ENCODE data around the gene FBXO10. TPM values are rescaled to one million over a fixed set of nuclear protein-coding genes. Genes with fewer than 3 reads are reported as not detected.

FBXO10 gene
- total RNA-seq, 4 donors from 2014 or later: 5.1 to 10.5 (median 7.2) TPM

DNA sequence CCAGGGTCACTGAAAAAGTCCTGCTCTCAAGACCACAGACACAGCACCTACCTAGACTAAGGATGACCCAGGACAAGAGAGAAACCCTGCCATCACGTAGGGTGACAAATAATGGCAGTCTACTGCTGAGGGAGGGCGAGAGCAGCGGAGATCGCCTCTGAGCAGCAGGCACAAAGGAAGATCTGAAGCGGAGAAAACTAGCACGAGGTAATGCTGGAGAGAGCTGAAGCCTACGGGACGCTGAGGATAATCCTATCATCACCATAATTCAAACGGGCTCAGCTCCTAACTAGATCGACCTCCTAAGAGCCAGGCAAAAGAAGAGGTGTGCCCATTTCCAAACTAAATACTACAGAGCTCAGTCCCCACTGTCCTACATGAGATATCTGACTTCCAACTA, 41.3 kb downstream of the FBXO10 start:
- Histone ChIP-seq H3K36me3 (peaks cover 0 to 78% of the 10 kb centered on the region in 2 donors), H3K4me3 (no peak overlapping the region), H3K4me1 (no peaks in the 10 kb centered on the region), H3K27ac (no peak overlapping the region), H3K27me3 (no peaks in the 10 kb centered on the region), H3K9me3 (no peaks in the 10 kb centered on the region)
- TF ChIP-seq CTCF (IDR thresholded peaks at IDR 0.05) (no peak), EP300 (IDR thresholded peaks at IDR 0.05) (no peak), POLR2A (IDR thresholded peaks at IDR 0.05) (no peak), POLR2AphosphoS5 (IDR thresholded peaks at IDR 0.05) (no peak)
- 70 to 75% methylated on average over 7 to 10 of the region's 10 CpGs for WGBS, 2 donors (ENCODE audit: low coverage in 1 of 2)
- ATAC-seq: no peak

GRCh38 chr9:37534412-37534811, 41.8 kb downstream of the FBXO10 start:
- no peaks in the 10 kb centered on the region for H3K4me1 ChIP-seq
- no peaks in the 10 kb centered on the region for H3K9me3 ChIP-seq
- no peak overlapping the region for H3K4me3 ChIP-seq
- ATAC-seq: no peak
- H3K36me3 ChIP-seq: peaks cover 0 to 78% of the 10 kb centered on the region in 2 donors
- WGBS, 2 donors (ENCODE audit: low coverage in 1 of 2): 70 to 86% methylated on average over 2 to 6 of the region's 7 CpGs
- TF ChIP-seq EP300 (IDR thresholded peaks at IDR 0.05) (no peak), POLR2A (IDR thresholded peaks at IDR 0.05) (no peak), POLR2AphosphoS5 (IDR thresholded peaks at IDR 0.05) (no peak), CTCF (IDR thresholded peaks at IDR 0.05) (no peak)
- no peaks in the 10 kb centered on the region for H3K27me3 ChIP-seq
- H3K27ac ChIP-seq: no peak overlapping the region

- Histone ChIP-seq H3K36me3 (peaks cover 0 to 79% of the 10 kb centered on the region in 2 donors), H3K4me3 (no peak overlapping the region), H3K27ac (no peak overlapping the region), H3K27me3 (no peaks in the 10 kb centered on the region), H3K9me3 (no peaks in the 10 kb centered on the region), H3K4me1 (no peaks in the 10 kb centered on the region)
- ATAC-seq: no peak
- 89 to 93% methylated on average over 8 to 13 of the region's 13 CpGs for WGBS, 2 donors (ENCODE audit: low coverage in 1 of 2)
- TF ChIP-seq POLR2AphosphoS5 (IDR thresholded peaks at IDR 0.05) (no peak), EP300 (IDR thresholded peaks at IDR 0.05) (no peak), POLR2A (IDR thresholded peaks at IDR 0.05) (no peak), CTCF (IDR thresholded peaks at IDR 0.05) (no peak)
Observed at GRCh38 chr9:37531699-37532098, 44.5 kb downstream of the FBXO10 start.

GRCh38 chr9:37528652-37529471, 47.3 kb downstream of the FBXO10 start:
- H3K4me1 ChIP-seq: no peaks in the 10 kb centered on the region
- no peak for ATAC-seq
- H3K4me3 ChIP-seq: no peak overlapping the region
- peaks cover 0 to 80% of the 10 kb centered on the region in 2 donors for H3K36me3 ChIP-seq
- 66 to 100% methylated on average over 4 to 9 of the region's 18 CpGs for WGBS, 2 donors (ENCODE audit: low coverage in 1 of 2)
- no peaks in the 10 kb centered on the region for H3K9me3 ChIP-seq
- TF ChIP-seq POLR2A (IDR thresholded peaks at IDR 0.05) (no peak), EP300 (IDR thresholded peaks at IDR 0.05) (no peak), CTCF (IDR thresholded peaks at IDR 0.05) (no peak), POLR2AphosphoS5 (IDR thresholded peaks at IDR 0.05) (no peak)
- no peaks in the 10 kb centered on the region for H3K27me3 ChIP-seq
- no peak overlapping the region for H3K27ac ChIP-seq

- H3K4me3 ChIP-seq: no peak overlapping the region
- H3K27ac ChIP-seq: no peak overlapping the region
- no peaks in the 10 kb centered on the region for H3K9me3 ChIP-seq
- peaks cover 0 to 97% of the 10 kb centered on the region in 2 donors for H3K36me3 ChIP-seq
- H3K27me3 ChIP-seq: no peaks in the 10 kb centered on the region
- no peaks in the 10 kb centered on the region for H3K4me1 ChIP-seq
- TF ChIP-seq POLR2AphosphoS5 (IDR thresholded peaks at IDR 0.05) (no peak), EP300 (IDR thresholded peaks at IDR 0.05) (no peak), POLR2A (IDR thresholded peaks at IDR 0.05) (no peak), CTCF (IDR thresholded peaks at IDR 0.05) (no peak)
- 92 to 100% methylated on average over 1 to 5 of the region's 6 CpGs for WGBS, 2 donors (ENCODE audit: low coverage in 1 of 2)
- ATAC-seq: no peak
Observed at GRCh38 chr9:37523916-37524315, 52.3 kb downstream of the FBXO10 start.
